Natural killer cell (primary cell): ENCODE results near the gene ADAMTS17. TPM values are rescaled to one million over a fixed set of nuclear protein-coding genes. Genes with fewer than 3 reads are reported as not detected.

Source experiments
- ATAC-seq, 3 donors: fragments of 150-1000 bp in 2 of 3; fragments of 200-7000 bp in 1 of 3; cut with Tn5 transposase; 1 replicate in 1 of 3; 2 replicates in 2 of 3; pipeline ENCODE4 v1.10.0; 2021; ENCODE audit warnings: mild to moderate bottlenecking in 2 of 3, moderate library complexity in 2 of 3
- DNase-seq, 2 donors: peaks; one replicate each; pipeline versions ENCODE4 v3.0.0 to v3.0.0-alpha.2; 2013 to 2021; ENCODE audit warnings: mixed read lengths in 1 of 2
- H3K27ac ChIP-seq: one replicate; pipeline ENCODE4 v1.5.1; 2013; ENCODE audit warnings: mild to moderate bottlenecking, low read length
- H3K27me3 ChIP-seq: one replicate; pipeline ENCODE4 v1.6.1; 2013; ENCODE audit warnings: low read length; ENCODE audit not compliant: control insufficient read depth, insufficient read depth
- H3K36me3 ChIP-seq: one replicate; pipeline ENCODE4 v1.6.1; 2013; ENCODE audit warnings: low read length; ENCODE audit not compliant: control insufficient read depth, insufficient read depth
- H3K4me1 ChIP-seq: one replicate; pipeline ENCODE4 v1.6.1; 2013; ENCODE audit warnings: low read length; ENCODE audit not compliant: control insufficient read depth, insufficient read depth
- H3K4me3 ChIP-seq: one replicate; pipeline ENCODE4 v1.5.1; 2013; ENCODE audit warnings: low read length
- H3K9me3 ChIP-seq: one replicate; pipeline ENCODE4 v1.6.1; 2013; ENCODE audit warnings: low read length; ENCODE audit not compliant: control insufficient read depth, insufficient read depth
- H3K27ac Mint-ChIP-seq, 2 donors: one replicate each; pipeline ENCODE4 v1.8.0; 2022; ENCODE audit warnings: mild to moderate bottlenecking in 2 of 2, mixed read lengths in 2 of 2, moderate library complexity in 1 of 2
- H3K27me3 Mint-ChIP-seq, 2 donors: one replicate each; pipeline ENCODE4 v1.8.0; 2022; ENCODE audit warnings: low read depth in 2 of 2, mixed read lengths in 2 of 2
- H3K36me3 Mint-ChIP-seq: one replicate; pipeline ENCODE4 v1.8.0; 2022; ENCODE audit warnings: mixed read lengths
- H3K4me1 Mint-ChIP-seq, 2 donors: one replicate each; pipeline ENCODE4 v1.8.0; 2022; ENCODE audit warnings: mixed read lengths in 2 of 2
- H3K4me3 Mint-ChIP-seq: one replicate; pipeline ENCODE4 v1.8.0; 2022; ENCODE audit warnings: mild to moderate bottlenecking, moderate library complexity, mixed read lengths
- H3K9me3 Mint-ChIP-seq, 2 donors: one replicate each; pipeline ENCODE4 v1.8.0; 2022; ENCODE audit warnings: mixed read lengths in 2 of 2
- WGBS: methylation state at CpG from one replicate; pipeline ENCODE4 v1.1.7; 2013; ENCODE audit warnings: missing lambda C conversion rate; ENCODE audit not compliant: insufficient coverage; 5-methylcytosine and 5-hydroxymethylcytosine counted together
- intact Hi-C: fragments of 100-400 bp; cut with micrococcal nuclease; formaldehyde crosslinking; loops from one replicate; pipeline ENCODE4 v1.14.2; 2022
- total RNA-seq, 4 donors: library from RNA; stranded (reverse); fragments of 120-200 nt in 1 of 4; gene quantifications; one replicate each; pipeline versions ENCODE4 v1.2.3 to v1.2.4, GENCODE V29; 2013 to 2022
- TF ChIP-seq, protein P1 (sequence below): fragments of 200-600 bp; IDR thresholded peaks from one replicate; pipeline ENCODE4 v1.8.0; 2022; ENCODE audit warnings: antibody characterized with exemption

ADAMTS17 gene
- total RNA-seq, 3 donors from 2014 or later (not counting 1 experiment from before 2014, with no cell fraction given), result 4.8 to 9.5 (median 5.3) TPM

DNA sequence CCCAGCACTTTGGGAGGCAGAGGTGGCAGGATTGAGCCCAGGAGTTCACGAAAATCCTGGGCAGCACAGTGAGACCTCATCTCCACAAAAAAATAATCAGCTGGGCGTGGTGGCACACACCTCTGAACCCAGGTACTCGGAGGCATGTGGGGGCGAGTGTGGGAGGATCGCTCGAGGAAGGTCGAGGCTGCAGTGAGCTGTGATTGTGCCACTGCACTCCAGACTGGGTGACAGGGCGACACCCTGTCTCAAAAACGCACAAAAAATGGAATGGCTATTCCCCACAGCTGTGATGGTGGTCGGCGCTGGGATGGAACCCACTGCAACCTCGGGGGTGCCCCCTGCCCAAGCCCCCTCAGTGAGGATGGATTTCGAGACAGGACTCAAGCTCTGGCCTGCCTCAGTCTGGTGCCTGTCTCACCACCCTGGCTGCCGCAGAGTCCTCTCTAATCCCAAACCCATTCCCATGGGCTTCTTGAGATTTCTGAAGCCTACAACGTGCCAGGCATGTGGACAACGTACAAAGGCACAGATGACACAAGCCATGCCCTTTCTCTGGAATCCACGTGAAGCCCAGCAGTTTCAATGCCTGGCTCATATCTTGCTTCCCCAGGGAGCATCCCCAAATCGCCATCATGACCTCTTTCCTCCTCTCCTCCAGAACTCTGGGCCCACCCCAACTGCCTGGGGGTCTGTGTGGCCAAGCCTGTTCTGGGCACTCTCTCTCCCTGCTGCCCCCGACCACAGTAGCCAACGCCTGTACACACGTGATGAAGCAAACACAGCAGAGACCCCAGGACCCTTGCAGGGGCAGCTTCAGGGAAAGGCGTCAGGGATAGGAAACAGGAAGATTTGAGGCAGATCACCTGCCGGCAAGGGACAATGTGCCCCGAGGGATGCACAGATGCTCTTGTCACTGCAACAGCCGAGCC lies 32.4 kb downstream of the ADAMTS17 start:
- H3K4me1 Mint-ChIP-seq, result no peaks in the 10 kb centered on the region
- Histone ChIP-seq H3K4me1 (no peaks in the 10 kb centered on the region), H3K9me3 (no peaks in the 10 kb centered on the region), H3K36me3 (no peaks in the 10 kb centered on the region), H3K4me3 (no peak overlapping the region), H3K27me3 (no peaks in the 10 kb centered on the region), H3K27ac (no peak overlapping the region)
- intact Hi-C loops, result no loop called here
- H3K27me3 Mint-ChIP-seq, result peaks cover 6 to 16% of the 10 kb centered on the region in 2 donors
- H3K36me3 Mint-ChIP-seq, result no peaks in the 10 kb centered on the region
- TF ChIP-seq, protein P1, sequence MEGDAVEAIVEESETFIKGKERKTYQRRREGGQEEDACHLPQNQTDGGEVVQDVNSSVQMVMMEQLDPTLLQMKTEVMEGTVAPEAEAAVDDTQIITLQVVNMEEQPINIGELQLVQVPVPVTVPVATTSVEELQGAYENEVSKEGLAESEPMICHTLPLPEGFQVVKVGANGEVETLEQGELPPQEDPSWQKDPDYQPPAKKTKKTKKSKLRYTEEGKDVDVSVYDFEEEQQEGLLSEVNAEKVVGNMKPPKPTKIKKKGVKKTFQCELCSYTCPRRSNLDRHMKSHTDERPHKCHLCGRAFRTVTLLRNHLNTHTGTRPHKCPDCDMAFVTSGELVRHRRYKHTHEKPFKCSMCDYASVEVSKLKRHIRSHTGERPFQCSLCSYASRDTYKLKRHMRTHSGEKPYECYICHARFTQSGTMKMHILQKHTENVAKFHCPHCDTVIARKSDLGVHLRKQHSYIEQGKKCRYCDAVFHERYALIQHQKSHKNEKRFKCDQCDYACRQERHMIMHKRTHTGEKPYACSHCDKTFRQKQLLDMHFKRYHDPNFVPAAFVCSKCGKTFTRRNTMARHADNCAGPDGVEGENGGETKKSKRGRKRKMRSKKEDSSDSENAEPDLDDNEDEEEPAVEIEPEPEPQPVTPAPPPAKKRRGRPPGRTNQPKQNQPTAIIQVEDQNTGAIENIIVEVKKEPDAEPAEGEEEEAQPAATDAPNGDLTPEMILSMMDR, result no peak
- ATAC-seq (no peak), DNase-seq (no peak)
- H3K4me3 Mint-ChIP-seq, result no peak overlapping the region
- H3K9me3 Mint-ChIP-seq, result no peaks in the 10 kb centered on the region
- no peak overlapping the region for H3K27ac Mint-ChIP-seq
- WGBS, result 82% methylated on average over 25 of the region's 25 CpGs

DNA sequence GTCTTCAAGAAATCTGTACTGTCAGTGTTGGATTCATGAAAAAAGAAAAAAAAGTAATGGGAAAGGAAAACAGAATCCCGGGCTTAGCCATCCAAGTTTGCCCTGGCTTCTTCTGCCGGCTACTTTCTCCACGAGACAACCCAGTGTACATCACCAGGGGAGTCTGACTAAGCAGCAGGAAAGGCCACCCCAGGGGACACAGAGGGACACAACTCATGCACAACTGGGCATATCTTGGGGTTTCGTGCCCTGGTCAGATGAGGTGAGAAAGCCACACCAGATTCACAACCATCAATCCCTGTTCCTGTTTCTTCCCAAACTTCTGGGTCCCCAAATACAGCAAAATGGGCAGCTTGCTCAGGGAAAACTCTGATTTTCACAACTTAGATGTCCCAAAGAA lies 33.2 kb downstream of the ADAMTS17 start:
- ATAC-seq (no peak), DNase-seq (no peak)
- H3K36me3 Mint-ChIP-seq, result no peaks in the 10 kb centered on the region
- H3K4me1 Mint-ChIP-seq, result no peaks in the 10 kb centered on the region
- no peak overlapping the region for H3K4me3 Mint-ChIP-seq
- no peak overlapping the region for H3K27ac ChIP-seq
- no peaks in the 10 kb centered on the region for H3K4me1 ChIP-seq
- no peak overlapping the region for H3K4me3 ChIP-seq
- no peaks in the 10 kb centered on the region for H3K9me3 Mint-ChIP-seq
- TF ChIP-seq, protein P1, result no peak
- no peak overlapping the region for H3K27ac Mint-ChIP-seq
- intact Hi-C loops, result no loop called here
- H3K27me3 ChIP-seq, result no peaks in the 10 kb centered on the region
- no peaks in the 10 kb centered on the region for H3K9me3 ChIP-seq
- H3K27me3 Mint-ChIP-seq, result peaks cover 6 to 16% of the 10 kb centered on the region in 2 donors
- WGBS, result 82% methylated on average over 4 of the region's 4 CpGs
- no peaks in the 10 kb centered on the region for H3K36me3 ChIP-seq

DNA sequence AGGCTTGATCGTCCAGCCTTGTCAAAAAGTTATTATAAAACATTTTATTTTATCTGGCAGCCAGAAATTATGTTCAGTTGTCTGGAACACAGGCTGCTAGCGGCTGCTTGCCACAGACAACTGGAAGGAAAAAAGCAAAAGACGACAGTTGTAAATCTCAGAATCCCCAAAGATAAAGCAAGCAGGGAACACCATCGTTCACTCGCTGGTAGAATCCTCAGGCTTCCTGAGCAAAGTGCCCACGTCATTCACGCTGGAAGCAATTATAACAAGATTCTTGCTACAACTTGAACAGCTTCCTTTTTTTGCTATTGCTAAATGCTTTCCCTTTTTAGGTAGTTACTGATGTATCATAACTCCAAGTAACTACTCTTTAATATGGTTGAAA lies 33.6 kb downstream of the ADAMTS17 start:
- Histone ChIP-seq H3K27me3 (no peaks in the 10 kb centered on the region), H3K4me3 (no peak overlapping the region), H3K36me3 (no peaks in the 10 kb centered on the region), H3K9me3 (no peaks in the 10 kb centered on the region), H3K4me1 (no peaks in the 10 kb centered on the region), H3K27ac (no peak overlapping the region)
- no peak for ATAC-seq
- Mint-ChIP-seq H3K27me3 (peaks cover 6 to 16% of the 10 kb centered on the region in 2 donors), H3K27ac (no peak overlapping the region), H3K4me3 (no peak overlapping the region), H3K9me3 (no peaks in the 10 kb centered on the region), H3K4me1 (no peaks in the 10 kb centered on the region), H3K36me3 (no peaks in the 10 kb centered on the region)
- 37% methylated on average over 6 of the region's 7 CpGs for WGBS
- intact Hi-C loops, result no loop called here
- DNase-seq, result no peak
- TF ChIP-seq, protein P1, result no peak
